H9 (cell line): Measurements from ENCODE around the gene TEAD1. TPM values are rescaled to one million over a fixed set of nuclear protein-coding genes. Genes with fewer than 3 reads are reported as not detected.
"Not testable (repeated sequence)": the region's sequence is repeated elsewhere in the genome, so short reads cannot be mapped to it uniquely, and the experiment has no call there.

Experiments used
- DNase-seq: peaks from one replicate; pipeline ENCODE4 v3.0.0-alpha.2; 2017
- H2AFZ ChIP-seq: one replicate; pipeline ENCODE4 v1.6.1; 2013; ENCODE audit warnings: mild to moderate bottlenecking, low read length, control low read depth, moderate library complexity
- H2AK5ac ChIP-seq: 2 replicates; pipeline ENCODE4 v1.6.1; 2013; ENCODE audit warnings: low read length, control low read depth, mixed read lengths; ENCODE audit not compliant: insufficient read length
- H2BK120ac ChIP-seq: one replicate; pipeline ENCODE4 v1.6.1; 2013; ENCODE audit warnings: low read depth, mild to moderate bottlenecking, low read length, control low read depth, inconsistent platforms; ENCODE audit not compliant: poor library complexity, severe bottlenecking
- H2BK12ac ChIP-seq: 2 replicates; pipeline ENCODE4 v1.6.1; 2013; ENCODE audit warnings: low read length, control low read depth, mixed read lengths, low read depth; ENCODE audit not compliant: insufficient read length
- H2BK15ac ChIP-seq: 2 replicates; pipeline ENCODE4 v1.6.1; 2013; ENCODE audit warnings: low read depth, low read length, control low read depth
- H2BK20ac ChIP-seq: one replicate; pipeline ENCODE4 v1.6.1; 2013; ENCODE audit warnings: low read depth, mild to moderate bottlenecking, low read length, control low read depth, inconsistent platforms; ENCODE audit not compliant: poor library complexity, severe bottlenecking
- H2BK5ac ChIP-seq: 2 replicates; pipeline ENCODE4 v1.6.1; 2013; ENCODE audit warnings: low read length, control low read depth, mixed read lengths; ENCODE audit not compliant: insufficient read length
- H3K14ac ChIP-seq: 2 replicates; pipeline ENCODE4 v1.6.1; 2013; ENCODE audit warnings: low read length, control low read depth; ENCODE audit not compliant: insufficient read depth
- H3K18ac ChIP-seq: 2 replicates; pipeline ENCODE4 v1.6.1; 2013; ENCODE audit warnings: low read depth, mild to moderate bottlenecking, mixed read lengths, low read length, control low read depth; ENCODE audit not compliant: insufficient read length
- H3K23ac ChIP-seq: 2 replicates; pipeline ENCODE4 v1.6.1; 2013; ENCODE audit warnings: low read length, control low read depth, mixed read lengths, low read depth; ENCODE audit not compliant: insufficient read length
- H3K23me2 ChIP-seq: 2 replicates; pipeline ENCODE4 v1.6.1; 2013; ENCODE audit warnings: low read depth, mild to moderate bottlenecking, mixed read lengths, low read length, control low read depth; ENCODE audit not compliant: insufficient read length, poor library complexity, severe bottlenecking
- H3K27ac ChIP-seq: 2 replicates; pipeline ENCODE4 v1.5.1; 2013; ENCODE audit warnings: low read length, control low read depth, mixed read lengths, low read depth; ENCODE audit not compliant: insufficient read length
- H3K27me3 ChIP-seq: 2 replicates; pipeline ENCODE4 v1.6.1; 2013; ENCODE audit warnings: low read length, control low read depth, inconsistent platforms; ENCODE audit not compliant: insufficient read depth
- H3K4ac ChIP-seq: 2 replicates; pipeline ENCODE4 v1.6.1; 2013; ENCODE audit warnings: low read depth, mild to moderate bottlenecking, control low read depth, inconsistent platforms, low read length, moderate library complexity
- H3K4me1 ChIP-seq: 2 replicates; pipeline ENCODE4 v1.6.1; 2013; ENCODE audit warnings: low read length, control low read depth, inconsistent platforms; ENCODE audit not compliant: insufficient read depth
- H3K4me2 ChIP-seq: 2 replicates; pipeline ENCODE4 v1.6.1; 2013; ENCODE audit warnings: low read length, control low read depth, mixed read lengths; ENCODE audit not compliant: insufficient read length, insufficient read depth
- H3K56ac ChIP-seq: 2 replicates; pipeline ENCODE4 v1.6.1; 2013; ENCODE audit warnings: low read depth, mild to moderate bottlenecking, mixed read lengths, low read length, control low read depth; ENCODE audit not compliant: insufficient read length
- H3K79me1 ChIP-seq: 2 replicates; pipeline ENCODE4 v1.6.1; 2013; ENCODE audit warnings: low read depth, mild to moderate bottlenecking, moderate library complexity, low read length, control low read depth, inconsistent platforms; ENCODE audit not compliant: insufficient read depth, poor library complexity, severe bottlenecking
- H3K79me2 ChIP-seq: 2 replicates; pipeline ENCODE4 v1.6.1; 2013; ENCODE audit warnings: low read length, control low read depth, inconsistent platforms; ENCODE audit not compliant: insufficient read depth
- H3K9ac ChIP-seq: 2 replicates; pipeline ENCODE4 v1.6.1; 2013; ENCODE audit warnings: low read length, control low read depth, mixed read lengths; ENCODE audit not compliant: insufficient read length; ENCODE audit errors: extremely low read depth
- H3K9me3 ChIP-seq: one replicate; pipeline ENCODE4 v1.6.1; 2013; ENCODE audit warnings: low read depth, low read length, inconsistent platforms; ENCODE audit not compliant: control insufficient read depth
- H3T11ph ChIP-seq: one replicate; pipeline ENCODE4 v1.6.1; 2013; ENCODE audit warnings: mild to moderate bottlenecking, low read length, control low read depth, inconsistent platforms
- H4K20me1 ChIP-seq: one replicate; pipeline ENCODE4 v1.6.1; 2013; ENCODE audit not compliant: control insufficient read depth, insufficient read length, insufficient read depth
- H4K5ac ChIP-seq: 2 replicates; pipeline ENCODE4 v1.6.1; 2013; ENCODE audit warnings: low read depth, mild to moderate bottlenecking, mixed read lengths, low read length, control low read depth; ENCODE audit not compliant: insufficient read length
- H4K8ac ChIP-seq: replicated peaks from 2 replicates; pipeline ENCODE4 v1.6.1; 2013; ENCODE audit warnings: low read length, control low read depth, mixed read lengths, low read depth; ENCODE audit not compliant: insufficient read length
- H4K91ac ChIP-seq: 2 replicates; pipeline ENCODE4 v1.6.1; 2013; ENCODE audit warnings: low read depth, mild to moderate bottlenecking, moderate library complexity, mixed read lengths, low read length, control low read depth; ENCODE audit not compliant: insufficient read length
- H3K27ac Mint-ChIP-seq, 3 experiments: 2 replicates in 2 of 3; 3 replicates in 1 of 3; pipeline ENCODE4 v1.8.0; 2020 to 2021; ENCODE audit warnings: mixed read lengths in 3 of 3, mild to moderate bottlenecking in 1 of 3, moderate library complexity in 1 of 3
- H3K27me3 Mint-ChIP-seq: 2 replicates; pipeline ENCODE4 v1.8.0; 2021; ENCODE audit warnings: low read depth, mild to moderate bottlenecking, moderate library complexity, mixed read lengths
- H3K36me3 Mint-ChIP-seq, 3 experiments: 2 replicates in 2 of 3; 3 replicates in 1 of 3; pipeline ENCODE4 v1.8.0; 2020 to 2021; ENCODE audit warnings: low read depth in 3 of 3, mixed read lengths in 3 of 3; ENCODE audit not compliant: insufficient read depth in 1 of 3
- H3K4me1 Mint-ChIP-seq, 2 experiments: 2 replicates each; pipeline ENCODE4 v1.8.0; 2020; ENCODE audit warnings: mixed read lengths in 2 of 2
- H3K4me3 Mint-ChIP-seq, 2 experiments: 2 replicates in 1 of 2; 3 replicates in 1 of 2; pipeline ENCODE4 v1.8.0; 2020 to 2021; ENCODE audit warnings: mild to moderate bottlenecking in 2 of 2, mixed read lengths in 2 of 2, moderate library complexity in 1 of 2
- H3K9me3 Mint-ChIP-seq, 2 experiments: 2 replicates in 1 of 2; 3 replicates in 1 of 2; pipeline ENCODE4 v1.8.0; 2020; ENCODE audit warnings: mild to moderate bottlenecking in 2 of 2, mixed read lengths in 2 of 2, moderate library complexity in 1 of 2
- WGBS: extraction: QIAGEN DNeasy Blood & Tissue Kit; methylation state at CpG from one replicate; pipeline ENCODE4 v1.1.7; 2013; ENCODE audit warnings: missing lambda C conversion rate, low lambda C conversion rate, mixed read lengths; ENCODE audit not compliant: insufficient read length; ENCODE audit errors: extremely low coverage; 5-methylcytosine and 5-hydroxymethylcytosine counted together
- total RNA-seq: library from RNA; stranded (reverse); gene quantifications from 2 replicates; pipeline ENCODE4 v1.2.1, GENCODE V29; 2021
- TF ChIP-seq, protein P1 (sequence below): fragments of 200-600 bp; sonication (generic); conservative IDR thresholded peaks from 3 replicates; pipeline ENCODE4 v1.8.0; 2021; ENCODE audit warnings: antibody characterized with exemption, mild to moderate bottlenecking

Gene TEAD1
- total RNA-seq, 1 experiment from 2014 or later = 75.1 TPM

DNA sequence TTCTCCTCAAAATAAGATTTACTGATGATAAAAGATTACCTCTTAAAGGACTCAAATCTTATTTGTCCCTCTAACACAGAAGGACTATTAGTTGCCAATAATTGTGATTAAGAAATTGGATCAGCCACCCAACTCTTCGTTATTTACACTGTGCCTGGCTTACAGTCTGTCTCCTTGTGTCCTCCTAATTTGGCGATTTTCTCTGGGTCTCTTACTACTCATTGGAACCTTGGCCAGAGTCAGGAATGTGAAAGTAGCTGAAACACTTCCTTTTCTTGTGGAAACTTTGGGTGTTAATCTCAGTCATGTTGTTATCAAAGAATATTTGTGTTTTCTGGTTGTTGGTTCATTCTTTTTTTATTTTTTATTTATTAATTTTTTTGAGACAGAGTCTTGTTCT is 83.2 kb downstream of the TEAD1 start:
- H3K27me3 ChIP-seq = no peaks in the 10 kb centered on the region
- Mint-ChIP-seq H3K4me3 (no peak overlapping the region), H3K27me3 (no peaks in the 10 kb centered on the region), H3K36me3 (no peaks in the 10 kb centered on the region), H3K9me3 (no peaks in the 10 kb centered on the region), H3K4me1 (peaks cover 53 to 54% of the 10 kb centered on the region in 2 experiments), H3K27ac (peak overlapping the region in 1 of 3 experiments; percentile 31; a peak in 1 of 7 replicates)
- no peaks in the 10 kb centered on the region; the same call in 1 of the 2 replicates for H3K4me1 ChIP-seq
- H2BK20ac ChIP-seq = no peak overlapping the region
- H3K23ac ChIP-seq = no peak overlapping the region
- H3K9ac ChIP-seq = no peak overlapping the region
- no peak overlapping the region for H2AK5ac ChIP-seq
- no peak overlapping the region for H2AFZ ChIP-seq
- no peak overlapping the region for H2BK12ac ChIP-seq
- H2BK5ac ChIP-seq = no peak overlapping the region
- H3K79me2 ChIP-seq = peaks cover 15% of the 10 kb centered on the region; the same call in 1 of the 2 replicates
- H3T11ph ChIP-seq = no peak overlapping the region
- no peak overlapping the region for H3K18ac ChIP-seq
- DNase-seq = no peak
- H3K23me2 ChIP-seq = no peaks in the 10 kb centered on the region
- H4K8ac ChIP-seq = no peak overlapping the region
- TF ChIP-seq, protein P1, sequence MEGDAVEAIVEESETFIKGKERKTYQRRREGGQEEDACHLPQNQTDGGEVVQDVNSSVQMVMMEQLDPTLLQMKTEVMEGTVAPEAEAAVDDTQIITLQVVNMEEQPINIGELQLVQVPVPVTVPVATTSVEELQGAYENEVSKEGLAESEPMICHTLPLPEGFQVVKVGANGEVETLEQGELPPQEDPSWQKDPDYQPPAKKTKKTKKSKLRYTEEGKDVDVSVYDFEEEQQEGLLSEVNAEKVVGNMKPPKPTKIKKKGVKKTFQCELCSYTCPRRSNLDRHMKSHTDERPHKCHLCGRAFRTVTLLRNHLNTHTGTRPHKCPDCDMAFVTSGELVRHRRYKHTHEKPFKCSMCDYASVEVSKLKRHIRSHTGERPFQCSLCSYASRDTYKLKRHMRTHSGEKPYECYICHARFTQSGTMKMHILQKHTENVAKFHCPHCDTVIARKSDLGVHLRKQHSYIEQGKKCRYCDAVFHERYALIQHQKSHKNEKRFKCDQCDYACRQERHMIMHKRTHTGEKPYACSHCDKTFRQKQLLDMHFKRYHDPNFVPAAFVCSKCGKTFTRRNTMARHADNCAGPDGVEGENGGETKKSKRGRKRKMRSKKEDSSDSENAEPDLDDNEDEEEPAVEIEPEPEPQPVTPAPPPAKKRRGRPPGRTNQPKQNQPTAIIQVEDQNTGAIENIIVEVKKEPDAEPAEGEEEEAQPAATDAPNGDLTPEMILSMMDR = no peak
- no peak overlapping the region for H4K91ac ChIP-seq
- no peak overlapping the region for H3K27ac ChIP-seq
- no peak overlapping the region for H2BK120ac ChIP-seq
- no peak overlapping the region for H3K56ac ChIP-seq
- no peaks in the 10 kb centered on the region for H4K20me1 ChIP-seq
- no peaks in the 10 kb centered on the region for H3K79me1 ChIP-seq
- no peaks in the 10 kb centered on the region for H3K9me3 ChIP-seq
- no peak overlapping the region for H3K14ac ChIP-seq
- no peak overlapping the region for H3K4me2 ChIP-seq
- WGBS = no CpG with 5 or more reads among the region's 2 CpGs
- H4K5ac ChIP-seq = no peak overlapping the region
- no peak overlapping the region for H3K4ac ChIP-seq
- no peak overlapping the region for H2BK15ac ChIP-seq

DNA sequence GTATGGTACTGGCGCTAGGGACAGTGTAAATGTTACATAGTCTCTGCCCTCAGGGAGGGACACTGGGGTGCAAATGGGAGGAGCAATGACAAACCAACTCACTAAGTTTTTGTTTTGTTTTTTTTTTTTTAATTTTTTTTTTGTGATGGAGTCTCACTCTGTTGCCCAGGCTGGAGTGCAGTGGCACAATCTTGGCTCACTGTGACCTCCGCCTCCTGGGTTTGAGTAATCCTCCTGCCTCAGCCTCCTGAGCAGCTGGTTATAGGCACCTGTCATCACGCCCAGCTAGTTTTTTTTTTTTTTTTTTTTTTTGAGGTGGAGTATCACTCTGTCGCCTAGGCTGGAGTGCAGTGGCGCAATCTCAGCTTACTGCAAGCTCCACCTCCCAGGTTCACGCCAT is 83.9 kb downstream of the TEAD1 start:
- not testable (repeated sequence) for H3K27ac ChIP-seq, H2BK20ac ChIP-seq, DNase-seq, H3K27me3 Mint-ChIP-seq, H3K23ac ChIP-seq, H3K4ac ChIP-seq, H3K27ac Mint-ChIP-seq, H2BK120ac ChIP-seq, H3K4me2 ChIP-seq, H3K14ac ChIP-seq, H3K4me3 Mint-ChIP-seq, H3K36me3 Mint-ChIP-seq, H3K9me3 Mint-ChIP-seq, H2BK5ac ChIP-seq, H4K8ac ChIP-seq, H3K23me2 ChIP-seq, H3K18ac ChIP-seq, H2BK15ac ChIP-seq, H3K9ac ChIP-seq, H2AK5ac ChIP-seq, H4K5ac ChIP-seq, H3K27me3 ChIP-seq, H3K4me1 ChIP-seq, H3K56ac ChIP-seq, H3K79me1 ChIP-seq, H2AFZ ChIP-seq, H2BK12ac ChIP-seq, H4K20me1 ChIP-seq, H3K9me3 ChIP-seq, H4K91ac ChIP-seq, H3T11ph ChIP-seq
- H3K79me2 ChIP-seq = peaks cover 14% of the 10 kb centered on the region; the same call in 1 of the 2 replicates
- WGBS = no CpG with 5 or more reads among the region's 6 CpGs
- H3K4me1 Mint-ChIP-seq = peaks cover 52 to 53% of the 10 kb centered on the region in 2 experiments
